GM06990 (cell line): Measurements from ENCODE around the gene MPP2.
A peak's percentile ranks its signal among the peaks of the same experiment; 100 is the strongest.

Experiments used
- DNase-seq: peaks from one replicate; pipeline ENCODE4 v3.0.0-alpha.2; 2011; ENCODE audit not compliant: insufficient read length; ENCODE audit errors: extremely low read depth
- H3K27me3 ChIP-seq: replicated peaks from 2 replicates; pipeline ENCODE4 v1.6.0; 2011; ENCODE audit warnings: low read length; ENCODE audit not compliant: control insufficient read depth, insufficient read depth
- H3K36me3 ChIP-seq: 2 replicates; pipeline ENCODE4 v1.5.1; 2011; ENCODE audit warnings: low read length; ENCODE audit not compliant: control insufficient read depth, insufficient read depth
- H3K4me3 ChIP-seq: replicated peaks from 2 replicates; pipeline ENCODE4 v1.5.1; 2011; ENCODE audit warnings: low read depth, mild to moderate bottlenecking, control low read depth, low read length
- CTCF ChIP-seq: IDR thresholded peaks from 2 replicates; pipeline ENCODE4 v1.5.1; 2011; ENCODE audit warnings: low read length, control low read depth, mild to moderate bottlenecking, inconsistent platforms; ENCODE audit not compliant: insufficient read depth, poor library complexity, severe bottlenecking

MPP2 gene

DNA sequence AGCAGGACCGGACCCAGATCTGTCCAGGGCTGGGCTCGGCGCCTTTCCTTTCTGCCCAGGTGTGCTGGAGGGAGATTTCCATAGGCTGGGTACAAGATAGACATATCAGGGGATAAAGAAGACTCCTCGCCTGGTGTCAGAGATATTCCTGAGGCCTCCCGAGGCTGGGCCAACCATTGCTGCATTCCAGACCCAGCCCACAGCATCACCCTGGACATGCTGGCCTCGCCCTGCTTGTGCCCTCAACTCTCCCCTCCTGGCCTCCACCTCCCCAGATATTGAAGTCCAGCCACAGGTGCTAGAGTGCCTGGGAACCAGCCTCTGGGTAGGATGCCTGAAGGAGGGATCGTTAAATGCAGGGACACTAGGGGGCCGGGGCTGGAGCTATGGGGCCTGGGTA is 58.2 kb downstream of the MPP2 start:
- no peak for TF ChIP-seq CTCF
- Histone ChIP-seq H3K27me3 (peaks cover 2% of the 10 kb centered on the region; the same call in 1 of the 2 replicates), H3K36me3 (no peaks in the 10 kb centered on the region), H3K4me3 (no peak overlapping the region)
- no peak for DNase-seq

- Histone ChIP-seq H3K36me3 (no peaks in the 10 kb centered on the region), H3K4me3 (no peak overlapping the region), H3K27me3 (peaks cover 2% of the 10 kb centered on the region; the same call in 1 of the 2 replicates)
- DNase-seq, result no peak
- TF ChIP-seq CTCF, result no peak
These were observed 58.7 kb downstream of the MPP2 start for GRCh38 chr17:43848601-43849000.

- Histone ChIP-seq H3K36me3 (no peaks in the 10 kb centered on the region), H3K27me3 (peaks cover 2% of the 10 kb centered on the region; the same call in 1 of the 2 replicates), H3K4me3 (no peak within 1 kb of the TSS)
- no peak for DNase-seq
- TF ChIP-seq CTCF, result no peak
These were observed 60.4 kb downstream of the MPP2 start, which contains the start of gene CD300LG for GRCh38 chr17:43846963-43847371. CD300LG (plus strand) TSS chr17:43847176; CDS start chr17:43847217, 41 bp downstream.

- peak; percentile 100 for TF ChIP-seq CTCF
- peak; percentile 71 for DNase-seq
- Histone ChIP-seq H3K4me3 (no peak overlapping the region), H3K36me3 (no peaks in the 10 kb centered on the region), H3K27me3 (no peaks in the 10 kb centered on the region; the same call in 1 of the 2 replicates)
These were observed 61.1 kb downstream of the MPP2 start for GRCh38 chr17:43846221-43846712.

- TF ChIP-seq CTCF, result no peak
- Histone ChIP-seq H3K27me3 (no peaks in the 10 kb centered on the region; the same call in 1 of the 2 replicates), H3K36me3 (no peaks in the 10 kb centered on the region), H3K4me3 (no peak overlapping the region)
- no peak for DNase-seq
These were observed 61.6 kb downstream of the MPP2 start for GRCh38 chr17:43845766-43846165.

DNA sequence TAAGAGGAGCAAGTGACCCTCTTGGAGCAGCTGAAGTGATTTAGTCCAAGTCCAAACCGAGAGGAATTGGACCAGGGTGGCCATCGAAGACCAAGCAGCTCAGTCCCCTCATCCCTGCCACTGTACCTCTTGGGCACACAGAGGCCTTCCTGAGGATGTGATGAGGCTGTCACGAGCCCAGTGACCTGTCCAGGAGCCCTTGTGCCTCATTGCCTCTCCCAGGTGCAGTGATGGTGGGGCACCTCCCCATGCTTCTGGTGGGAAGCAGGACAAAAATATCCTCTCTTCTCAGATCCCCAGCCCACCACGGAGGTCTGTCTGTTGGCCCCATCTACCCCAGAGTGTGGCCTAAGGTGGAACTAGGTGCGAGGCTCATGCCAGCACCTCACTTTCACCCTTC is 63.1 kb downstream of the MPP2 start:
- H3K36me3 ChIP-seq, result no peaks in the 10 kb centered on the region
- no peak for DNase-seq
- no peak overlapping the region for H3K4me3 ChIP-seq
- H3K27me3 ChIP-seq, result no peaks in the 10 kb centered on the region; the same call in 1 of the 2 replicates
- TF ChIP-seq CTCF, result no peak
